Ectodermal cell (in vitro differentiated cells): ENCODE results near the gene CHST8.

ENCODE experiments used
- H3K27ac ChIP-seq: 2 replicates; pipeline ENCODE4 v1.7.0; 2013; ENCODE audit warnings: mild to moderate bottlenecking, low read depth, low read length; ENCODE audit not compliant: insufficient read depth, poor library complexity, severe bottlenecking
- H3K27me3 ChIP-seq: 2 replicates; pipeline ENCODE4 v1.7.0; 2013; ENCODE audit warnings: mild to moderate bottlenecking, low read length; ENCODE audit not compliant: insufficient read depth, control insufficient read depth, poor library complexity, severe bottlenecking
- H3K36me3 ChIP-seq: one replicate; pipeline ENCODE4 v1.7.0; 2013; ENCODE audit warnings: low read length; ENCODE audit not compliant: control insufficient read depth, insufficient read depth
- H3K4me1 ChIP-seq: one replicate; pipeline ENCODE4 v1.7.0; 2013; ENCODE audit warnings: low read length; ENCODE audit not compliant: control insufficient read depth, insufficient read depth
- H3K4me3 ChIP-seq: 2 replicates; pipeline ENCODE4 v1.7.0; 2013; ENCODE audit warnings: low read depth, low read length, control low read depth; ENCODE audit not compliant: insufficient read depth
- H3K9me3 ChIP-seq: 2 replicates; pipeline ENCODE4 v1.7.0; 2013; ENCODE audit warnings: mild to moderate bottlenecking, low read length, moderate library complexity; ENCODE audit not compliant: control insufficient read depth
- WGBS, 2 experiments: methylation state at CpG; one replicate each; pipeline ENCODE4 v1.1.7; 2013; ENCODE audit warnings: missing lambda C conversion rate in 2 of 2; 5-methylcytosine and 5-hydroxymethylcytosine counted together

CHST8 gene

DNA sequence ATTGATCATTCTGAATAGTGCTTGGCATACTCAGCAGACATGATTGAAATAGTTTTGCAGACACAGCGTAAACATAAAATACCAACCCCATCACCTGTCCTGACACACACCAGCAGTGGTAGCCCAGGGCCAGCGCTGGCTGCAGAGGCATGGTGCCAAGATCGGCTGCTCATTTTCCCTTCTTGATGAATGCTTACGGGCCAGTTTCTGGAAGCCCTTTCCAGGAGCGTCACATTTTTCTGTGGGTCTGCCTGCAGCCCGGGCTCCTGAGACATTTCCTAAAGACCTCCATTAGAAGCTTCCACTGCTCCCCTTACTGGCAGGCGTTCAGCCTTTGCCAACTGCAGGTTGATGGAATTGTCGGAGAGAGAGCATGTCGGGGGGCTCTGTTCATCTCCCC, 48.6 kb downstream of the CHST8 start:
- no peaks in the 10 kb centered on the region for H3K9me3 ChIP-seq
- WGBS, 2 experiments, result 87 to 89% methylated on average over 9 of the region's 9 CpGs
- H3K4me3 ChIP-seq, result no peak overlapping the region
- H3K36me3 ChIP-seq, result no peaks in the 10 kb centered on the region
- H3K27me3 ChIP-seq, result no peaks in the 10 kb centered on the region
- no peaks in the 10 kb centered on the region for H3K4me1 ChIP-seq
- no peak overlapping the region for H3K27ac ChIP-seq

DNA sequence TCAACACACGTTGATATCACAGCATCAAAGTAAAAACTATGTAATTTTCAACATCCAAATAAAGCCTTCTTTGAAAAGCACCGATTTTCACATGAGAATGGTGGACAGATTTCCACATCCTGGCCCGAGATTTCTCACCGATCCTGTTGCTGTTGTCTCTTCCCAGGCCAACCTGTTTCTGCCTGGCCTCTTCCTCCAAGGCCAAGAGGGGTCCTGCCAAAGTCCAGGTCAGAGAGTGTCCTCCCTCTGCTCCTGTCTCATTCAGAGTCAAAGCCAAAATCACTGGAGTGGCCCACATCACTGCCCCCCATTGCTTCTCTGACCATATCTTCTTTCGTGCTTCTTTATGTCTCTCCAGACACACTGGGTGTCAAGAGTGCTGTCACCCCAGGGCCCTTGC, 49.5 kb downstream of the CHST8 start:
- Histone ChIP-seq H3K27me3 (no peaks in the 10 kb centered on the region), H3K4me3 (no peak overlapping the region), H3K9me3 (no peaks in the 10 kb centered on the region), H3K36me3 (no peaks in the 10 kb centered on the region), H3K27ac (no peak overlapping the region), H3K4me1 (no peaks in the 10 kb centered on the region)
- WGBS, 2 experiments, result 88 to 89% methylated on average over 5 of the region's 5 CpGs

- H3K9me3 ChIP-seq, result no peaks in the 10 kb centered on the region
- no peaks in the 10 kb centered on the region for H3K36me3 ChIP-seq
- H3K4me3 ChIP-seq, result no peak overlapping the region
- H3K27me3 ChIP-seq, result no peaks in the 10 kb centered on the region
- WGBS, 2 experiments, result 89 to 90% methylated on average over 9 of the region's 9 CpGs
- no peak overlapping the region for H3K27ac ChIP-seq
- no peaks in the 10 kb centered on the region for H3K4me1 ChIP-seq
These were observed 51.6 kb downstream of the CHST8 start for GRCh38 chr19:33673258-33673875.

- Histone ChIP-seq H3K4me3 (no peak overlapping the region), H3K9me3 (no peaks in the 10 kb centered on the region), H3K36me3 (no peaks in the 10 kb centered on the region), H3K4me1 (no peaks in the 10 kb centered on the region), H3K27ac (no peak overlapping the region), H3K27me3 (no peaks in the 10 kb centered on the region)
- WGBS, 2 experiments, result 87 to 89% methylated on average over 10 of the region's 10 CpGs
These were observed 52.4 kb downstream of the CHST8 start for GRCh38 chr19:33673996-33674625.

DNA sequence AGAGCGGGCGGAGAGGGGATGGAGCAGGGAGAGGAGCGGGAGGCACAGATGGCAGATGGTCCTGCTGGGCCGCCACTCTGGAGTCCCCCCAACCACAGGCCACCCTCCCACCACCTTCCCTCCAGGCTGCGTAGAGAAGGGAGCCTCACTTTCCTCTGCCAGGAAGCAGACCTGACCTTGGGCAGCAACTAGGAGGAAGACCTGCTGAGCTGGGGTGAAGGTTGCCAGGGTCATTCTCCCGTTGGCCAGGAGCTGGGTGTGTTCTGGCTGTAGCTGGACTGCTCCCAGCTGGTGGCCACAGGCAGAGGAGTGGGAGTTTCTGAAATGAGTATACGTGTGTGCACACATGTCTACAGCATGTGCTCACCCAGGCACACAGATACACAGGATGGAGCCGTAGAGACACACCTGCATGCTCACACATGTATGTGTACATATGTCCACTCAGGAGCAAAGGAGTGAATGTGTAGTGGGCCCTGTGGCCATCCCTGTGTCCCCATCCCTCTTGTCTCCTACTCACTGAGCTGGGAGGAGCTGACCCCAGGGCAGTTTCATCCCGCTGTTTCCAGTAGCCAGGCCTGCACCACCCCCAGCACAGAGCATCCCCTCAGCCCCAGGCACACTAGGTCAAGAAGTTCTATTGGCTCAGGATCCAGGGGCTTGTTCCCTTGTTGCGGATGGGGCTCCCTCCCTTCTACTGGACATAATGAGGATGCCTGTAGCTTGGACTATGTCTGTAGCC, 53.0 kb downstream of the CHST8 start:
- 81 to 88% methylated on average over 10 of the region's 10 CpGs for WGBS, 2 experiments
- no peaks in the 10 kb centered on the region for H3K27me3 ChIP-seq
- no peaks in the 10 kb centered on the region for H3K4me1 ChIP-seq
- no peaks in the 10 kb centered on the region for H3K36me3 ChIP-seq
- H3K4me3 ChIP-seq, result no peak overlapping the region
- H3K27ac ChIP-seq, result no peak overlapping the region
- no peaks in the 10 kb centered on the region for H3K9me3 ChIP-seq

DNA sequence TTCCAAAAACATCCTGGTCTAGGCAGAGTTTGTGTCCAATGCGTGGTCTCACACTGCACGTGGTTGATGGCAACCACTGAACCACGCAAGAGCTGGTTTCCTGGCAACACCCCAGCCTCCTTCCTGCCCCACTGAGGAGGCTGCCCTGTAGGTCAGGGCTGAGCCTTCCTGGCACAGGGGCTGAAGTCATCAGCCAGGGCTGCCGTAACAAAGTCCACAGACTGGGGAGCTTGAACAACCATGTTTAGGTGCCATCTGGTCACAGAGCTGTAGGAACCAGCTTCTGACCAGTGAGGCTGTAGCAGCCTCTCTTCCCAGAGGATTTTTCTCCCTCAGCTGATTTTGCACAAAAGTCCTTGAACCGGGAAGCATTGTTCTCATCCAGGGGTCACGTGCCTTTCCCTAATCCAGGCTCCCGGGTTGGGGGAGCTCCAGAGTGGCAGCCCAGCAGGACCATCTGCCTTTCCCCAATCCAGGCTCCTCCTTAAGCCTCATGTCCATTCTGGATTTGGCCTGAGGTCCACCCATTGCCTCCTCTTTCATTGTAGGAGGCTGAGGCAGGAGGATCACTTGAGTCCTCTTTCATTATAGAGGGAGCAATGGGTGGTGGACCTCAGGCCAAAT, 53.9 kb downstream of the CHST8 start:
- Histone ChIP-seq H3K4me1 (no peaks in the 10 kb centered on the region), H3K27ac (no peak overlapping the region), H3K27me3 (no peaks in the 10 kb centered on the region), H3K4me3 (no peak overlapping the region), H3K36me3 (no peaks in the 10 kb centered on the region), H3K9me3 (no peaks in the 10 kb centered on the region)
- 82 to 86% methylated on average over 7 of the region's 7 CpGs for WGBS, 2 experiments

DNA sequence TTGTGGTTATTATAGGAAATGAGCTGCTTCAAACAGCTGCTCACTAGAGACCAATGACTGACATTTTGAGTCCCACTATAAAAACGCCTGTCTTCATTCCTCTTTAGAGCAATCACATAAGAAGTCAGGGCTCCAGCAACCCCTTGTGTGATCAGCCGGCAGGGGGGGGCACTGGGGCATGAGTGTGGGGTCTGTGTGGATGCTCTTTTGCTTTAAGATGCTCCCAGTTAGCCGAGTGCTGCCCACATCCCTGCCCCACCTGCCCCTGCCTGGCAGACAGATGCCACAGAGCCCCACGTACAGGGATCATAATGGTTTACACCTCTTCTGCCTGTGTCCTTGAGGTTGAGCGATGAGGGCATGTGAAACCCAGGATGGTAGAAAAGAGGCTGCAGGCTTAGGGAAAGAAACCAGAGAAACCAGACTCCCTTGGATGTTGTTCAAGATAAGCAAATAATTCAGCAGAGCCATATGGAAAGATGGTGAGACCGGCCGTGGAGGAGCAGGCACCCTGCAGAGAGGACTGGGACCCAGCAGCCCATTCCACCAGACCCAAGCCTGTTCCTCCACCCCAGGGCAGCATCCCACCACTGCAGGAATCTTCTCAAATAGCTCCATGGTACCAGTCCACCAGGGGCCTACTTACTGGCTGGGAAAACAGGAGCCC, 55.4 kb downstream of the CHST8 start:
- Histone ChIP-seq H3K27me3 (no peaks in the 10 kb centered on the region), H3K9me3 (no peaks in the 10 kb centered on the region), H3K27ac (no peak overlapping the region), H3K4me1 (no peaks in the 10 kb centered on the region), H3K4me3 (no peak overlapping the region), H3K36me3 (no peaks in the 10 kb centered on the region)
- 84 to 86% methylated on average over 7 of the region's 7 CpGs for WGBS, 2 experiments

DNA sequence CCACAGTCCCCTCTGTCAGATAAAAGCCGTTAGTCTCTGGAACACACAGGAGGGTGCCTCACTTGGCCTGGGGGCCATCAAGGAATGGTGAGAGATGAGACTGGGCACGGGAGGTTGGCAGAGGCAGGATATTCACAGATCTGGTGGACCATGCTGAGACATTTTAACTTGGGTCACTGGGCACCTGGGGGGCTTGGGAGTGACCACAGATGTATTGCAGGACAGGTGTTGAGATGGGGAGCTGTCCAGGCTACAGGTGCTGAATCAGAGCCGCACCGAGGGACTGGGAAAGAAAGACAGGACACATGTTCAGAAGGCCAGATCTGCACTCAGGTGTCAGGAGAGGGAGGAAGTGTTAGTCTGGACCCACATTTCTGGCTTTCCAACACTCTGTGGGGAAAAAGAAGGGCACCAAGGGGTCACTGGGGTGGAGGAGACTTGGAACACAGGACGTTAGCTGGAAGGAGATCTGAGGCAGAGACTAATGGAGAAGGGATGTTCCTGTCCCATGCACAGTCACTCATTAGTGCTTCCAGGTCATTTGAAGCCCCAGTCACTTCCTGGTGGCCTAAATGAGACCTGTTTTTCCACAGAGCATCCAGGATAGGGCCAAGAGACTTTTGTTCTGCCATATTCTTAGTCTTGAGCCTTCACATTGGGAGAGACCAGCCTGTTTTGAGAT, 56.1 kb downstream of the CHST8 start:
- H3K27ac ChIP-seq, result no peak overlapping the region
- no peaks in the 10 kb centered on the region for H3K27me3 ChIP-seq
- no peak overlapping the region for H3K4me3 ChIP-seq
- H3K4me1 ChIP-seq, result no peaks in the 10 kb centered on the region
- H3K9me3 ChIP-seq, result no peaks in the 10 kb centered on the region
- no peaks in the 10 kb centered on the region for H3K36me3 ChIP-seq
- 73 to 75% methylated on average over 5 of the region's 5 CpGs for WGBS, 2 experiments

GRCh38 chr19:33678796-33679585, 57.2 kb downstream of the CHST8 start:
- Histone ChIP-seq H3K36me3 (no peaks in the 10 kb centered on the region), H3K27me3 (peaks cover 5% of the 10 kb centered on the region), H3K27ac (no peak overlapping the region), H3K9me3 (no peaks in the 10 kb centered on the region), H3K4me3 (no peak overlapping the region), H3K4me1 (no peaks in the 10 kb centered on the region)
- 87 to 91% methylated on average over 12 of the region's 12 CpGs for WGBS, 2 experiments
